Muscle layer of colon (tissue), 2 donors: Measurements from ENCODE around the gene SHANK2.

Experiments used
- H3K27ac ChIP-seq: one replicate; pipeline ENCODE4 v1.7.0; 2013; ENCODE audit warnings: low read depth, mild to moderate bottlenecking, low read length, moderate library complexity
- H3K27me3 ChIP-seq, 2 donors: one replicate each; pipeline ENCODE4 v1.7.0; 2013; ENCODE audit warnings: low read length in 2 of 2, mild to moderate bottlenecking in 2 of 2; ENCODE audit not compliant: insufficient read depth in 2 of 2, control insufficient read depth in 1 of 2
- H3K36me3 ChIP-seq: one replicate; pipeline ENCODE4 v1.7.0; 2013; ENCODE audit warnings: mild to moderate bottlenecking, low read length; ENCODE audit not compliant: insufficient read depth
- H3K4me1 ChIP-seq: one replicate; pipeline ENCODE4 v1.7.0; 2013; ENCODE audit warnings: mild to moderate bottlenecking, low read length; ENCODE audit not compliant: insufficient read depth
- H3K4me3 ChIP-seq, 2 donors: one replicate each; pipeline ENCODE4 v1.7.0; 2013; ENCODE audit warnings: low read length in 2 of 2, low read depth in 1 of 2, mild to moderate bottlenecking in 1 of 2, moderate library complexity in 1 of 2
- H3K9ac ChIP-seq: one replicate; pipeline ENCODE4 v1.7.0; 2013; ENCODE audit warnings: low read length
- H3K9me3 ChIP-seq: one replicate; pipeline ENCODE4 v1.7.0; 2013; ENCODE audit warnings: mild to moderate bottlenecking, low read length
- donor health status: abdominal sarcoma.
- donor health status: Adenocarcinoma of cecum.

Gene SHANK2

DNA sequence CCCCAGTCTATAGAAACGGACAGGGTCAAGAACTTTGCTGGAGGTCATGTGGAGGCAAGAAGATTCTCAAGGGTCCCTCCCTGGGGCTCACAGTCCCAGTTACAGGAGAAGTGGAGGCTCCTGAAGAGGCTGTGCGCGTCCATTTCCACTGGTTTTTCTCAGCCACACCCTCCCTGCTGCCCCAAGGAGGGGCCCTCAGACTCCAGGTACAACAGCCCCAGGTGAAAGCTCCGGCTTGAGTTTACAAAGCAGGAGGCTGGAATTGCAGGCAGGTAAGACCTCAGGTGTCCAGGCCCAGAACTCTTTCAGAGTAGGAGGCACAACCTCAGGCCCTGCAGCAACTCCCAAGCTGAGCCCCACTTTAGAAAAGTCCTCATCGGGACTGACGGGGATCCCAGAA lies 3.1 kb downstream of the SHANK2 start:
- no peak overlapping the region for H3K4me3 ChIP-seq
- peaks cover 20 to 41% of the 10 kb centered on the region in 2 donors for H3K27me3 ChIP-seq
- H3K9me3 ChIP-seq = no peaks in the 10 kb centered on the region
- H3K27ac ChIP-seq = no peak overlapping the region
- no peaks in the 10 kb centered on the region for H3K36me3 ChIP-seq
- peaks cover 5% of the 10 kb centered on the region for H3K4me1 ChIP-seq
- H3K9ac ChIP-seq = no peak overlapping the region

DNA sequence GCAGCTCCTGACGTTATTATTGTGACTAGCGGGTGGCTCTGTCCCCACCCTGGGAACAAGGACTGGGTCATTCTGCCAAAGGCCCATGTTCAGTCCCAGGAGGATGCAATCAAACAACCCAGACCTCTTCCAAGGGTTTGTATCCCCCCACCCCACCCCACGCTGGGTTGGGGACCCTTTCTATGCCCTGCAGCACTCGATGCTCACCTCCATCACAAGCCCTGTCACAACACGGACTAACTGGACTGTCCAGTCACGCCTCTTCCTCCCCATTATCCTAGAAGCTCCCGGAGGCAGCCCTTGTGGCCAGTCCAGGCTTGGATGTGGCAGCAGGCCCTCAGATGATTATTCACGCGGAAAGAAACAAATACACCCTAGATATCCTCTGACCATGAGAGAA lies 3.7 kb downstream of the SHANK2 start:
- Histone ChIP-seq H3K9me3 (no peaks in the 10 kb centered on the region), H3K27me3 (peaks cover 20 to 41% of the 10 kb centered on the region in 2 donors), H3K9ac (no peak overlapping the region), H3K27ac (no peak overlapping the region), H3K4me3 (no peak overlapping the region), H3K36me3 (no peaks in the 10 kb centered on the region), H3K4me1 (peaks cover 5% of the 10 kb centered on the region)

GRCh38 chr11:71248251-71248570 lies 4.2 kb downstream of the SHANK2 start:
- Histone ChIP-seq H3K4me3 (no peak overlapping the region), H3K36me3 (no peaks in the 10 kb centered on the region), H3K27ac (no peak overlapping the region), H3K9me3 (no peaks in the 10 kb centered on the region), H3K4me1 (peaks cover 5% of the 10 kb centered on the region), H3K9ac (no peak overlapping the region), H3K27me3 (peaks cover 20 to 41% of the 10 kb centered on the region in 2 donors)

DNA sequence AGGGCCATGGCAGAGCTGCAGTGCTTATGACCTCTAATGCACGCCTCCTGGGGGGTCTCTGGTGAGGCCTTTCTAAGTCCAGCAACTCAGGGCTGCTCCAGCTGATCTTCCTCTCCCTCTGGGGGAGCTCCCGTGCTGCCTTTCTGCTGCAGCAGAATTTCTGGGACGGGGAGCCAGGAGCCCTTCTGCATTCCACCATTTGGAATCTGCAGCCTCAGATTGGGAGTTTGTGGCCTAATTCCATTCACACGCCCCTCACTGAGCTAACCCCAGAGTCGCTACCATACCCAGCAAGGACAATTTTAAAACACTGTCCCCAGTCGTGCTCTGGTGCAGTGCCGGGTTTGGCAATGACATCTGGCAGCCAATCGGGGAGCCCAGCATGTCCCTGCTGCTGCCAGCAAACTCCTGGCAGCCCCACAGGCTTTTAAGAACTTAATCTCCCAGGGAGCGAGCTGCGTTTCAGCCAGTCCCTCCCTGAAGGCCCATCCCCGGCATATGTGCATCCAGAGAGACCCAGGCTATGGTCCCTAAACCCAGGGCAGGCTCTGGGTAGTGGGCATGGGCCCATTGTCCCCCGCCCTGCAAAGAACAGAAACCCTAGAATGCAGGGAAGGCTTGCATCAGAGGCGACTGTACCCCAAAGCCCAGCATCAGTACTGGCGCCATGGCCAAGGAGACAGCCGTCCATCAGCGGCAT lies 4.7 kb downstream of the SHANK2 start:
- Histone ChIP-seq H3K27me3 (peaks cover 20 to 41% of the 10 kb centered on the region in 2 donors), H3K27ac (no peak overlapping the region), H3K36me3 (no peaks in the 10 kb centered on the region), H3K4me3 (no peak overlapping the region), H3K9ac (no peak overlapping the region), H3K4me1 (peaks cover 5% of the 10 kb centered on the region), H3K9me3 (no peaks in the 10 kb centered on the region)

- no peak overlapping the region for H3K27ac ChIP-seq
- H3K27me3 ChIP-seq = peaks cover 20 to 37% of the 10 kb centered on the region in 2 donors
- no peaks in the 10 kb centered on the region for H3K36me3 ChIP-seq
- H3K9me3 ChIP-seq = no peaks in the 10 kb centered on the region
- no peak overlapping the region for H3K4me3 ChIP-seq
- no peaks in the 10 kb centered on the region for H3K4me1 ChIP-seq
- H3K9ac ChIP-seq = no peak overlapping the region
Measured at GRCh38 chr11:71246559-71246958, 5.8 kb downstream of the SHANK2 start.

- no peak overlapping the region for H3K27ac ChIP-seq
- no peak overlapping the region for H3K9ac ChIP-seq
- H3K4me3 ChIP-seq = no peak overlapping the region
- H3K4me1 ChIP-seq = no peaks in the 10 kb centered on the region
- H3K36me3 ChIP-seq = no peaks in the 10 kb centered on the region
- H3K27me3 ChIP-seq = peaks cover 19 to 31% of the 10 kb centered on the region in 2 donors
- H3K9me3 ChIP-seq = no peaks in the 10 kb centered on the region
Measured at GRCh38 chr11:71245601-71246391, 6.6 kb downstream of the SHANK2 start.

- no peak overlapping the region for H3K27ac ChIP-seq
- no peaks in the 10 kb centered on the region for H3K4me1 ChIP-seq
- no peaks in the 10 kb centered on the region for H3K36me3 ChIP-seq
- no peaks in the 10 kb centered on the region for H3K9me3 ChIP-seq
- H3K4me3 ChIP-seq = no peak overlapping the region
- no peak overlapping the region for H3K9ac ChIP-seq
- H3K27me3 ChIP-seq = peaks cover 4 to 16% of the 10 kb centered on the region in 2 donors
Measured at GRCh38 chr11:71244116-71244810, 8.1 kb downstream of the SHANK2 start.

- H3K27me3 ChIP-seq = peaks cover 0 to under 1% of the 10 kb centered on the region in 2 donors
- H3K9me3 ChIP-seq = no peaks in the 10 kb centered on the region
- no peak overlapping the region for H3K4me3 ChIP-seq
- H3K27ac ChIP-seq = no peak overlapping the region
- no peaks in the 10 kb centered on the region for H3K4me1 ChIP-seq
- H3K36me3 ChIP-seq = no peaks in the 10 kb centered on the region
- no peak overlapping the region for H3K9ac ChIP-seq
Measured at GRCh38 chr11:71242391-71242790, 10.0 kb downstream of the SHANK2 start.

DNA sequence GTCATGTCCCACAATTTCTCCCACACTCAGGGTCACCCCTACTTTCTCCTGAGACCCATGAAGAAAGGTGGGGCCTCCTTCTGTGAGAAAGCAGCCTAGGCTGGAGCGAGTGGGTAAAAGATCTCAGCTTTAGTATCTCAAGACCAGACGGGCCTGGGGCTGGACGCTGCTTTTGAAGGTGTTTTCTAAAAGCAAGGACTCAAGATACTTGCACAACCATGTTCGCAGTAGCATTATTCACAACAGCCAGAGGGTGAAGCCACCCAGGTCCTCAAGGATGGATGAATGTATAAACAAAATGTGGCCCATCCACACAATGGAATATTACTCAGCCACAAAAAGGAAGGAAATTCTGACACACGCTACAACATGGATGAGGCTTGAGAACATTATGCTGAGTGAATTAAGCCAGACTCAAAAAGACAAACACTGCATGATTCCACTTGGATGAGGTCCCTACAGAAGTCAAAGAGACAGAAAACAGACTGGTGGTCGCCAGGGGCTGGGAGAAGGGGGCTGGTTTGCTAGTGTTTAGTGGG lies 10.6 kb downstream of the SHANK2 start:
- Histone ChIP-seq H3K27ac (no peak overlapping the region), H3K4me3 (no peak overlapping the region), H3K4me1 (no peaks in the 10 kb centered on the region), H3K36me3 (no peaks in the 10 kb centered on the region), H3K27me3 (no peaks in the 10 kb centered on the region), H3K9me3 (no peaks in the 10 kb centered on the region), H3K9ac (no peak overlapping the region)

GRCh38 chr11:71240865-71241691 lies 11.3 kb downstream of the SHANK2 start:
- Histone ChIP-seq H3K4me3 (no peak overlapping the region), H3K4me1 (no peaks in the 10 kb centered on the region), H3K27me3 (no peaks in the 10 kb centered on the region), H3K9ac (no peak overlapping the region), H3K9me3 (no peaks in the 10 kb centered on the region), H3K27ac (no peak overlapping the region), H3K36me3 (no peaks in the 10 kb centered on the region)
